TTC549 (cell line): ENCODE data around the gene STXBP2.
"Not testable (repeated sequence)": the region's sequence is repeated elsewhere in the genome, so short reads cannot be mapped to it uniquely, and the experiment has no call there.

ENCODE experiments used
- FAIRE-seq: peaks from 2 replicates; lab custom pipeline; 2012; peaks lifted over from hg19 to GRCh38; lab: Jason Lieb, UNC

Gene STXBP2

GRCh38 chr19:7635670-7636069, 1.2 kb upstream of the STXBP2 start:
- no peak for FAIRE-seq

GRCh38 chr19:7636317-7636690, 606 bp upstream of the STXBP2 start:
- FAIRE-seq = no peak

- no peak for FAIRE-seq
Measured at GRCh38 chr19:7637374-7638256, 705 bp downstream of the STXBP2 start.

GRCh38 chr19:7638802-7639465, 2.0 kb downstream of the STXBP2 start:
- FAIRE-seq = no peak

GRCh38 chr19:7639863-7640348, 3.0 kb downstream of the STXBP2 start:
- no peak for FAIRE-seq

GRCh38 chr19:7640803-7641202, 3.9 kb downstream of the STXBP2 start:
- no peak for FAIRE-seq

GRCh38 chr19:7641290-7642276, 4.7 kb downstream of the STXBP2 start:
- FAIRE-seq = no peak

- FAIRE-seq = no peak
Measured at GRCh38 chr19:7642295-7643030, 5.6 kb downstream of the STXBP2 start.

GRCh38 chr19:7643031-7643415, 6.1 kb downstream of the STXBP2 start:
- FAIRE-seq = no peak

- FAIRE-seq = not testable (repeated sequence)
Measured at GRCh38 chr19:7643629-7644549, 7.0 kb downstream of the STXBP2 start.

GRCh38 chr19:7644550-7644877, 7.6 kb downstream of the STXBP2 start:
- FAIRE-seq = no peak

- no peak for FAIRE-seq
Measured at GRCh38 chr19:7645163-7645562, 8.3 kb downstream of the STXBP2 start.

GRCh38 chr19:7645656-7646425, 8.9 kb downstream of the STXBP2 start:
- no peak for FAIRE-seq

GRCh38 chr19:7646426-7646700, 9.5 kb downstream of the STXBP2 start:
- no peak for FAIRE-seq

GRCh38 chr19:7647156-7647555, 10.2 kb downstream of the STXBP2 start:
- no peak for FAIRE-seq

- no peak for FAIRE-seq
Measured at GRCh38 chr19:7648265-7649014, 11.5 kb downstream of the STXBP2 start.

- FAIRE-seq = no peak
Measured at GRCh38 chr19:7650148-7650547, 13.2 kb downstream of the STXBP2 start.

GRCh38 chr19:7652061-7652641, 15.2 kb downstream of the STXBP2 start:
- no peak for FAIRE-seq

GRCh38 chr19:7654401-7654800, 17.5 kb downstream of the STXBP2 start:
- FAIRE-seq = no peak
